Measurements from ENCODE around the gene MICAL3.

GRCh38 chr22:17891481-17892167, 132.7 kb downstream of the MICAL3 start:
- TF ChIP-seq YY1 (IDR thresholded peaks at IDR 0.05; ENCODE audit: insufficient read depth, insufficient read length), result no peak
- no peak for TF ChIP-seq SUZ12 (IDR thresholded peaks at IDR 0.05; ENCODE audit: extremely low read depth, insufficient read depth, insufficient read length)

Data from NT2/D1 (cell line).